ENCODE measurements around the gene SLC44A4. TPM values are rescaled to one million over a fixed set of nuclear protein-coding genes. Genes with fewer than 3 reads are reported as not detected.

The SLC44A4 gene
- total RNA-seq, 1 experiment from 2014 or later, result 3.8 TPM

GRCh38 chr6:31883676-31884075, 4.9 kb upstream of the SLC44A4 start:
- H3K27me3 Mint-ChIP-seq (ENCODE audit: low read depth), result no peaks in the 10 kb centered on the region
- Histone ChIP-seq H2BK12ac (ENCODE audit: insufficient read length, low read depth, low read length) (no peak overlapping the region), H4K8ac (replicated peaks; ENCODE audit: insufficient read length, low read depth, low read length) (no peak overlapping the region), H2BK15ac (ENCODE audit: low read depth, low read length) (no peak overlapping the region), H2BK5ac (ENCODE audit: insufficient read length, low read length) (no peak overlapping the region), H3K23me2 (ENCODE audit: insufficient read length, low read depth, low read length, poor library complexity, severe bottlenecking) (no peaks in the 10 kb centered on the region), H3K18ac (ENCODE audit: insufficient read length, low read depth, low read length) (no peak overlapping the region), H3K4me2 (ENCODE audit: insufficient read depth, insufficient read length, low read length) (no peak overlapping the region), H3K4me1 (ENCODE audit: insufficient read depth, low read length) (no peaks in the 10 kb centered on the region), H3K56ac (ENCODE audit: insufficient read length, low read depth, low read length) (no peak overlapping the region), H4K91ac (ENCODE audit: insufficient read length, low read depth, low read length) (no peak overlapping the region), H3K79me2 (ENCODE audit: insufficient read depth, low read length) (no peaks in the 10 kb centered on the region), H3T11ph (ENCODE audit: low read length) (no peak overlapping the region), H3K4ac (ENCODE audit: low read depth, low read length) (no peak overlapping the region), H2BK20ac (ENCODE audit: low read depth, low read length, poor library complexity, severe bottlenecking) (no peak overlapping the region), H2AK5ac (ENCODE audit: insufficient read length, low read length) (no peak overlapping the region), H3K27ac (ENCODE audit: insufficient read length, low read depth, low read length) (no peak overlapping the region), H3K9me3 (ENCODE audit: control insufficient read depth, low read depth, low read length) (no peaks in the 10 kb centered on the region), H2AFZ (ENCODE audit: low read length) (no peak overlapping the region), H4K5ac (ENCODE audit: insufficient read length, low read depth, low read length) (no peak overlapping the region), H4K20me1 (ENCODE audit: control insufficient read depth, insufficient read depth, insufficient read length) (no peaks in the 10 kb centered on the region), H3K9ac (ENCODE audit: extremely low read depth, insufficient read length, low read length) (no peak overlapping the region), H3K23ac (ENCODE audit: insufficient read length, low read depth, low read length) (no peak overlapping the region), H3K27me3 (ENCODE audit: insufficient read depth, low read length) (no peaks in the 10 kb centered on the region), H3K14ac (ENCODE audit: insufficient read depth, low read length) (no peak overlapping the region), H3K79me1 (ENCODE audit: insufficient read depth, low read depth, low read length, poor library complexity, severe bottlenecking) (no peaks in the 10 kb centered on the region), H2BK120ac (ENCODE audit: low read depth, low read length, poor library complexity, severe bottlenecking) (no peak overlapping the region)
- peaks cover 62 to 91% (median 88%) of the 10 kb centered on the region in 3 experiments; a peak in 6 of 7 replicates for H3K36me3 Mint-ChIP-seq (ENCODE audit: insufficient read depth in 1 of 3, low read depth in 3 of 3)
- no peak for DNase-seq
- WGBS (ENCODE audit: extremely low coverage, insufficient read length, low lambda C conversion rate), result no CpG with 5 or more reads among the region's 12 CpGs
- H3K9me3 Mint-ChIP-seq, result no peaks in the 10 kb centered on the region
- TF ChIP-seq CTCF (conservative IDR thresholded peaks at IDR 0.05), result no peak
- no peak overlapping the region for H3K27ac Mint-ChIP-seq
- no peak overlapping the region for H3K4me3 Mint-ChIP-seq
- peaks cover 3 to 10% of the 10 kb centered on the region in 2 experiments for H3K4me1 Mint-ChIP-seq
